IPS-15b (cell line): ENCODE results near the gene PARS2.

Experiments used
- H3K27me3 ChIP-seq: one replicate; pipeline ENCODE4 v1.6.1; 2013; ENCODE audit warnings: low read length; ENCODE audit not compliant: control insufficient read depth, insufficient read depth
- H3K36me3 ChIP-seq: one replicate; pipeline ENCODE4 v1.6.1; 2013; ENCODE audit warnings: low read length; ENCODE audit not compliant: control insufficient read depth, insufficient read depth
- H3K4me1 ChIP-seq: one replicate; pipeline ENCODE4 v1.6.1; 2013; ENCODE audit warnings: mild to moderate bottlenecking, low read length; ENCODE audit not compliant: control insufficient read depth, insufficient read depth
- H3K4me3 ChIP-seq: one replicate; pipeline ENCODE4 v1.5.1; 2013; ENCODE audit warnings: low read depth, low read length
- H3K9ac ChIP-seq: one replicate; pipeline ENCODE4 v1.6.1; 2013; ENCODE audit warnings: low read depth, mild to moderate bottlenecking, low read length
- H3K9me3 ChIP-seq: one replicate; pipeline ENCODE4 v1.6.1; 2013; ENCODE audit warnings: mild to moderate bottlenecking, low read length; ENCODE audit not compliant: control insufficient read depth, insufficient read depth

The PARS2 gene

GRCh38 chr1:54758678-54759348 lies 5.5 kb downstream of the PARS2 start:
- peaks cover 10% of the 10 kb centered on the region for H3K36me3 ChIP-seq
- H3K4me3 ChIP-seq: no peak overlapping the region
- H3K9ac ChIP-seq: no peak overlapping the region
- H3K4me1 ChIP-seq: no peaks in the 10 kb centered on the region
- H3K9me3 ChIP-seq: no peaks in the 10 kb centered on the region
- H3K27me3 ChIP-seq: no peaks in the 10 kb centered on the region

- H3K9ac ChIP-seq: no peak overlapping the region
- no peaks in the 10 kb centered on the region for H3K4me1 ChIP-seq
- H3K36me3 ChIP-seq: peaks cover 10% of the 10 kb centered on the region
- H3K27me3 ChIP-seq: no peaks in the 10 kb centered on the region
- no peaks in the 10 kb centered on the region for H3K9me3 ChIP-seq
- H3K4me3 ChIP-seq: no peak overlapping the region
Observed at GRCh38 chr1:54757833-54758232, 6.5 kb downstream of the PARS2 start.

- peaks cover 10% of the 10 kb centered on the region for H3K36me3 ChIP-seq
- no peak overlapping the region for H3K4me3 ChIP-seq
- H3K9me3 ChIP-seq: no peaks in the 10 kb centered on the region
- H3K4me1 ChIP-seq: peaks cover 2% of the 10 kb centered on the region
- no peak overlapping the region for H3K9ac ChIP-seq
- no peaks in the 10 kb centered on the region for H3K27me3 ChIP-seq
Observed at GRCh38 chr1:54754486-54755285, 9.6 kb downstream of the PARS2 start.

GRCh38 chr1:54754045-54754444 lies 10.3 kb downstream of the PARS2 start:
- H3K4me1 ChIP-seq: peaks cover 2% of the 10 kb centered on the region
- H3K27me3 ChIP-seq: no peaks in the 10 kb centered on the region
- H3K4me3 ChIP-seq: no peak overlapping the region
- no peaks in the 10 kb centered on the region for H3K9me3 ChIP-seq
- no peak overlapping the region for H3K9ac ChIP-seq
- peaks cover 10% of the 10 kb centered on the region for H3K36me3 ChIP-seq

GRCh38 chr1:54751426-54751825 lies 12.9 kb downstream of the PARS2 start:
- Histone ChIP-seq H3K4me1 (peaks cover 2% of the 10 kb centered on the region), H3K4me3 (no peak overlapping the region), H3K27me3 (no peaks in the 10 kb centered on the region), H3K9ac (no peak overlapping the region), H3K36me3 (no peaks in the 10 kb centered on the region), H3K9me3 (no peaks in the 10 kb centered on the region)

- H3K27me3 ChIP-seq: no peaks in the 10 kb centered on the region
- no peaks in the 10 kb centered on the region for H3K9me3 ChIP-seq
- H3K36me3 ChIP-seq: no peaks in the 10 kb centered on the region
Observed at GRCh38 chr1:54750596-54750995, 13.7 kb downstream of the PARS2 start.

GRCh38 chr1:54748094-54748835 lies 16.1 kb downstream of the PARS2 start:
- H3K36me3 ChIP-seq: no peaks in the 10 kb centered on the region
- no peaks in the 10 kb centered on the region for H3K27me3 ChIP-seq
- no peak overlapping the region for H3K4me3 ChIP-seq
- peaks cover 2% of the 10 kb centered on the region for H3K4me1 ChIP-seq
- H3K9ac ChIP-seq: no peak overlapping the region
- H3K9me3 ChIP-seq: no peaks in the 10 kb centered on the region

More at GRCh38 chr1:54750596-54750995, 13.7 kb downstream of the PARS2 start:
- peaks cover 2% of the 10 kb centered on the region for H3K4me1 ChIP-seq
- no peak overlapping the region for H3K4me3 ChIP-seq
- H3K9ac ChIP-seq: no peak overlapping the region

- Histone ChIP-seq H3K27me3 (no peaks in the 10 kb centered on the region), H3K4me1 (no peaks in the 10 kb centered on the region), H3K9me3 (no peaks in the 10 kb centered on the region), H3K9ac (no peak overlapping the region), H3K4me3 (no peak overlapping the region), H3K36me3 (peaks cover 12% of the 10 kb centered on the region)
Observed at GRCh38 chr1:54745864-54746263, 18.5 kb downstream of the PARS2 start.

- Histone ChIP-seq H3K9me3 (no peaks in the 10 kb centered on the region), H3K4me3 (no peak overlapping the region), H3K9ac (no peak overlapping the region), H3K4me1 (no peaks in the 10 kb centered on the region), H3K36me3 (peaks cover 14% of the 10 kb centered on the region), H3K27me3 (no peaks in the 10 kb centered on the region)
Observed at GRCh38 chr1:54745274-54745673, 19.0 kb downstream of the PARS2 start.

- H3K9me3 ChIP-seq: no peaks in the 10 kb centered on the region
- no peaks in the 10 kb centered on the region for H3K27me3 ChIP-seq
- no peaks in the 10 kb centered on the region for H3K4me1 ChIP-seq
- H3K36me3 ChIP-seq: peaks cover 14% of the 10 kb centered on the region
- no peak overlapping the region for H3K4me3 ChIP-seq
- no peak overlapping the region for H3K9ac ChIP-seq
Observed at GRCh38 chr1:54744696-54745095, 19.6 kb downstream of the PARS2 start.

GRCh38 chr1:54743416-54744226 lies 20.7 kb downstream of the PARS2 start:
- H3K9me3 ChIP-seq: no peaks in the 10 kb centered on the region
- H3K4me1 ChIP-seq: no peaks in the 10 kb centered on the region
- peaks cover 19% of the 10 kb centered on the region for H3K36me3 ChIP-seq
- no peaks in the 10 kb centered on the region for H3K27me3 ChIP-seq
- no peak overlapping the region for H3K4me3 ChIP-seq
- no peak overlapping the region for H3K9ac ChIP-seq
